Smooth muscle cell (in vitro differentiated cells): ENCODE results near the gene COL9A3. TPM values are rescaled to one million over a fixed set of nuclear protein-coding genes. Genes with fewer than 3 reads are reported as not detected.

ENCODE experiments used
- DNase-seq: peaks from one replicate; lab custom pipeline; 2025; ENCODE audit not compliant: unreplicated experiment; lab: John Stamatoyannopoulos, UW
- H2AFZ ChIP-seq: fragments of 200-600 bp; sonication (generic); 2 replicates; pipeline ENCODE4 v1.6.0; 2016; ENCODE audit warnings: antibody characterized with exemption, low read depth, mild to moderate bottlenecking
- H3F3A ChIP-seq: fragments of 200-600 bp; sonication (generic); 2 replicates; pipeline ENCODE4 v1.6.0; 2017; ENCODE audit warnings: antibody characterized with exemption, low read depth
- H3K27ac ChIP-seq: fragments of 200-600 bp; sonication (generic); 2 replicates; pipeline ENCODE4 v1.5.1; 2016; ENCODE audit warnings: low read depth, mild to moderate bottlenecking
- H3K27me3 ChIP-seq: fragments of 200-600 bp; sonication (generic); 2 replicates; pipeline ENCODE4 v1.6.1; 2016; ENCODE audit warnings: low read depth, mild to moderate bottlenecking
- H3K36me3 ChIP-seq: fragments of 200-600 bp; sonication (generic); 2 replicates; pipeline ENCODE4 v1.5.1; 2016; ENCODE audit warnings: low read depth
- H3K4me1 ChIP-seq: fragments of 200-600 bp; sonication (generic); 2 replicates; pipeline ENCODE4 v1.5.1; 2016; ENCODE audit warnings: low read depth
- H3K4me2 ChIP-seq: fragments of 200-600 bp; sonication (generic); 2 replicates; pipeline ENCODE4 v1.6.0; 2016; ENCODE audit warnings: mild to moderate bottlenecking
- H3K4me3 ChIP-seq: fragments of 200-600 bp; sonication (generic); 2 replicates; pipeline ENCODE4 v1.5.1; 2016; ENCODE audit warnings: mild to moderate bottlenecking
- H3K79me2 ChIP-seq: fragments of 200-600 bp; sonication (generic); 2 replicates; pipeline ENCODE4 v1.6.0; 2016; ENCODE audit warnings: low read depth, mild to moderate bottlenecking
- H3K9ac ChIP-seq: fragments of 200-600 bp; sonication (generic); 2 replicates; pipeline ENCODE4 v1.6.0; 2016; ENCODE audit warnings: low read depth
- H3K9me3 ChIP-seq: fragments of 200-600 bp; sonication (generic); replicated peaks from 2 replicates; pipeline ENCODE4 v1.5.1; 2016; ENCODE audit warnings: low read depth
- H4K20me1 ChIP-seq: fragments of 200-600 bp; sonication (generic); 2 replicates; pipeline ENCODE4 v1.6.0; 2016; ENCODE audit warnings: low read depth
- CTCF ChIP-seq: fragments of 200-600 bp; sonication (generic); IDR thresholded peaks from 2 replicates; pipeline ENCODE4 v1.5.1; 2017; ENCODE audit warnings: borderline replicate concordance, mild to moderate bottlenecking, antibody characterized with exemption; ENCODE audit not compliant: insufficient read depth, poor library complexity, severe bottlenecking
- WGBS: methylation state at CpG from one replicate; pipeline ENCODE4 v1.1.7; 2016; ENCODE audit warnings: low lambda C conversion rate; 5-methylcytosine and 5-hydroxymethylcytosine counted together
- polyA plus RNA-seq: library from polyadenylated mRNA; unstranded; fragments of >200 nt; fragmentation: Nextera tagmentation; extraction: Ambion mirVana; gene quantifications from 2 replicates; pipeline ENCODE4 v1.2.1, GENCODE V29; 2016
- total RNA-seq: library from RNA; depleted of rRNA; stranded (reverse); fragments of >200 nt; gene quantifications from 2 replicates; pipeline ENCODE4 v1.2.3, GENCODE V29; 2014

Gene COL9A3
- total and polyA plus RNA-seq, 2 experiments from 2014 or later, result 23.0 to 77.4 TPM

- TF ChIP-seq CTCF, result no peak
- H3F3A ChIP-seq, result peaks cover 13% of the 10 kb centered on the region
- WGBS, result 94% methylated on average over 10 of the region's 12 CpGs
- H3K79me2 ChIP-seq, result no peaks in the 10 kb centered on the region
- peaks cover 22% of the 10 kb centered on the region for H3K4me1 ChIP-seq
- H3K36me3 ChIP-seq, result no peaks in the 10 kb centered on the region
- H3K9me3 ChIP-seq, result no peaks in the 10 kb centered on the region
- no peak for DNase-seq
- H2AFZ ChIP-seq, result no peak overlapping the region
- no peak overlapping the region for H3K4me3 ChIP-seq
- H3K4me2 ChIP-seq, result no peak overlapping the region
- H3K9ac ChIP-seq, result no peak overlapping the region
- H3K27me3 ChIP-seq, result no peaks in the 10 kb centered on the region
- no peaks in the 10 kb centered on the region for H4K20me1 ChIP-seq
- no peak overlapping the region for H3K27ac ChIP-seq
Measured at GRCh38 chr20:62821726-62822210, 4.9 kb downstream of the COL9A3 start.

GRCh38 chr20:62822239-62822787, 5.5 kb downstream of the COL9A3 start:
- TF ChIP-seq CTCF, result no peak
- Histone ChIP-seq H3K4me1 (peaks cover 22% of the 10 kb centered on the region), H2AFZ (no peak overlapping the region), H3K9ac (no peak overlapping the region), H3K27me3 (no peaks in the 10 kb centered on the region), H3K9me3 (no peaks in the 10 kb centered on the region), H3K27ac (no peak overlapping the region), H3K4me3 (no peak overlapping the region), H3F3A (peaks cover 13% of the 10 kb centered on the region), H4K20me1 (no peaks in the 10 kb centered on the region), H3K4me2 (no peak overlapping the region), H3K79me2 (no peaks in the 10 kb centered on the region), H3K36me3 (no peaks in the 10 kb centered on the region)
- no peak for DNase-seq
- WGBS, result 80% methylated on average over 5 of the region's 7 CpGs

GRCh38 chr20:62822788-62823651, 6.2 kb downstream of the COL9A3 start:
- peak; percentile 27 for TF ChIP-seq CTCF
- Histone ChIP-seq H3K9ac (no peak overlapping the region), H4K20me1 (no peaks in the 10 kb centered on the region), H2AFZ (no peak overlapping the region), H3K9me3 (no peaks in the 10 kb centered on the region), H3K4me2 (no peak overlapping the region), H3K27me3 (no peaks in the 10 kb centered on the region), H3K36me3 (no peaks in the 10 kb centered on the region), H3K79me2 (no peaks in the 10 kb centered on the region), H3F3A (peaks cover 8% of the 10 kb centered on the region), H3K27ac (no peak overlapping the region), H3K4me3 (no peak overlapping the region), H3K4me1 (peaks cover 17% of the 10 kb centered on the region)
- 78% methylated on average over 24 of the region's 24 CpGs for WGBS
- no peak for DNase-seq
